ENCODE measurements around the gene MON2.

DNA sequence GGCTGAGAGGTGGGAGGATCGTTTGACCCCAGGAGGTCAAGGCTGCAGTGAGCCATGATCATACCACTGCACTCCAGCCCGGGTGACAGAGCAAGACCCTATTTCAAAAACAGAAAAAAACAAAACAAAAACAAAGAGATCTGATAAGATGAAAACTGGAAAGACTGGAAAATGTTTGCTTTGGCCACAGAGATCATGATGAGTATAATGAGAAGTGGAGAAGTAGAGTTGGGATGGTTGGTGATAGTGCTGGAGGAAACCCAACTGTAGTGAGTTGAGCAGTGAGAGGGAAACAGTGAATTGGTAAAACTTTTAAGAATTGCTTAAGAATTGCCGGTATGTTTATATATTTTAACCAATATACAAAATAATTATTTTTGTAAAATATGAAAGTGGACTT, 39.2 kb downstream of the MON2 start:
- TF ChIP-seq, protein P1, sequence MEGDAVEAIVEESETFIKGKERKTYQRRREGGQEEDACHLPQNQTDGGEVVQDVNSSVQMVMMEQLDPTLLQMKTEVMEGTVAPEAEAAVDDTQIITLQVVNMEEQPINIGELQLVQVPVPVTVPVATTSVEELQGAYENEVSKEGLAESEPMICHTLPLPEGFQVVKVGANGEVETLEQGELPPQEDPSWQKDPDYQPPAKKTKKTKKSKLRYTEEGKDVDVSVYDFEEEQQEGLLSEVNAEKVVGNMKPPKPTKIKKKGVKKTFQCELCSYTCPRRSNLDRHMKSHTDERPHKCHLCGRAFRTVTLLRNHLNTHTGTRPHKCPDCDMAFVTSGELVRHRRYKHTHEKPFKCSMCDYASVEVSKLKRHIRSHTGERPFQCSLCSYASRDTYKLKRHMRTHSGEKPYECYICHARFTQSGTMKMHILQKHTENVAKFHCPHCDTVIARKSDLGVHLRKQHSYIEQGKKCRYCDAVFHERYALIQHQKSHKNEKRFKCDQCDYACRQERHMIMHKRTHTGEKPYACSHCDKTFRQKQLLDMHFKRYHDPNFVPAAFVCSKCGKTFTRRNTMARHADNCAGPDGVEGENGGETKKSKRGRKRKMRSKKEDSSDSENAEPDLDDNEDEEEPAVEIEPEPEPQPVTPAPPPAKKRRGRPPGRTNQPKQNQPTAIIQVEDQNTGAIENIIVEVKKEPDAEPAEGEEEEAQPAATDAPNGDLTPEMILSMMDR (IDR thresholded peaks at IDR 0.05; ENCODE audit: low read depth, low read length), result no peak
- TF ChIP-seq, protein P2, sequence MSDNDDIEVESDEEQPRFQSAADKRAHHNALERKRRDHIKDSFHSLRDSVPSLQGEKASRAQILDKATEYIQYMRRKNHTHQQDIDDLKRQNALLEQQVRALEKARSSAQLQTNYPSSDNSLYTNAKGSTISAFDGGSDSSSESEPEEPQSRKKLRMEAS (IDR thresholded peaks at IDR 0.05; ENCODE audit: low read depth, low read length), result no peak
- no peak for TF ChIP-seq POLR2A (IDR thresholded peaks at IDR 0.05; ENCODE audit: extremely low read depth, insufficient read length)
